ENCODE results near the gene CCBE1.

CCBE1 gene

GRCh38 chr18:59658941-59659340 is 38.3 kb downstream of the CCBE1 start:
- CTCF ChIA-PET: interaction anchor here (0.9 to 3.7 kb wide), 9 partner anchors 8 to 200 kb away, joined by 3 to 19 read pairs (median 8); partner anchors contain the start of gene CCBE1
- no peak overlapping the region for H3K4me3 ChIP-seq (ENCODE audit: low read depth, low read length)
- no peak for DNase-seq (ENCODE audit: low read depth, low spot score)
- POLR2A ChIA-PET: interaction anchor here (1.5 kb wide), 1 partner anchor 26 kb away, joined by 4 read pairs; no protein-coding TSS in a partner anchor
- TF ChIP-seq CTCF (IDR thresholded peaks at IDR 0.05; ENCODE audit: insufficient read depth, low read length, missing control alignments): no peak

DNA sequence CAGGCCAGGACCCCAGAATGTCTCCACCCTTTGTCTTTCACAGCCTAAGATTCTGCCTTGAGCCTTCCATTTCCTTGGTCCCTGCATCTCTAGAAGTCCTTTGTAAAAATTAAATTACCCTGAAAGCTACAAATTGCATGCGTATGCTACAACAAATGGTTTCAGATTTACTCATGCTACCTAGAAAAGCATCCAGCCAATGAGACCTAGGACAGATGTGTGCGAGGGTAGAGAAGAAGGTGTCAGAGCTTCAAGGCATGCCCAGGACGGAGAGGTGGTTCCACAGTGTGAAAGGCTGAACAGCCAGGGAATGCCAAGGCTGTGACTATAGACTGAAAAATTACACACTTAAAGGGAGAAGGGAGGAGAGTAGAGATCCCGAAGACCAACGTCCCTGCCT is 40.2 kb downstream of the CCBE1 start:
- H3K4me3 ChIP-seq (ENCODE audit: low read depth, low read length): no peak overlapping the region
- ChIA-PET POLR2A (no interaction called here), CTCF (interaction anchor here (0.8 to 3.7 kb wide), 4 partner anchors 9 to 55 kb away, joined by 3 to 19 read pairs (median 4); partner anchors contain the start of gene CCBE1)
- no peak for TF ChIP-seq CTCF (IDR thresholded peaks at IDR 0.05; ENCODE audit: insufficient read depth, low read length, missing control alignments)
- DNase-seq (ENCODE audit: low read depth, low spot score): no peak

GRCh38 chr18:59656373-59656887 is 40.8 kb downstream of the CCBE1 start:
- no peak for TF ChIP-seq CTCF (IDR thresholded peaks at IDR 0.05; ENCODE audit: insufficient read depth, low read length, missing control alignments)
- no peak overlapping the region for H3K4me3 ChIP-seq (ENCODE audit: low read depth, low read length)
- DNase-seq (ENCODE audit: low read depth, low spot score): no peak
- ChIA-PET CTCF (interaction anchor here (0.6 to 3.7 kb wide), 4 partner anchors 17 to 55 kb away, joined by 3 to 19 read pairs (median 4); partner anchors contain the start of gene CCBE1), POLR2A (no interaction called here)

DNA sequence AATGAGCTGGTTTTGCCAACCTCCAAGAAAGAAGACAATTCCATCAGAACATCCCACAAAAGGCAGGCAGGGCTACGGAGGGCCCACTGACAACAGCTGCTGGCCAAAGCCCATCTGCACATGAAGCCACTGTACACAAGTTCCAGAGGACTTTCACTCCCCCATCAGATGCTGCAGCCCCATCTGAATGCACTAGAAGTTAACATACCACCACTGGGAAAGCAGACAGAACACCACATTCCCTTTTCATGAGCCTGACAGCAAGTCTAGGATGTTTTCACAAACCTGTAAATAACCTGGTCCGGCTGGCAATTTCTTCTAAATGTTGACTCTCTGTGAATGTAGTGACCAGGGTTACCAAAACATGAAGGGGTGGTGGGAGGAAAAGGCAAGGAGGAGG is 41.5 kb downstream of the CCBE1 start:
- POLR2A ChIA-PET: no interaction called here
- no peak for DNase-seq (ENCODE audit: low read depth, low spot score)
- CTCF ChIA-PET: interaction anchor here (0.9 kb wide), 1 partner anchor 22 kb away, joined by 3 read pairs; no protein-coding TSS in a partner anchor
- H3K4me3 ChIP-seq (ENCODE audit: low read depth, low read length): no peak overlapping the region
- TF ChIP-seq CTCF (IDR thresholded peaks at IDR 0.05; ENCODE audit: insufficient read depth, low read length, missing control alignments): no peak

GRCh38 chr18:59651071-59651470 is 46.2 kb downstream of the CCBE1 start:
- POLR2A ChIA-PET: no interaction called here
- no peak overlapping the region for H3K4me3 ChIP-seq (ENCODE audit: low read depth, low read length)
- no peak for DNase-seq (ENCODE audit: low read depth, low spot score)
- CTCF ChIA-PET: interaction anchor here (1.0 to 5.5 kb wide), 8 partner anchors 8 to 193 kb away, joined by 3 to 31 read pairs (median 4); no protein-coding TSS in a partner anchor
- no peak for TF ChIP-seq CTCF (IDR thresholded peaks at IDR 0.05; ENCODE audit: insufficient read depth, low read length, missing control alignments)

DNA sequence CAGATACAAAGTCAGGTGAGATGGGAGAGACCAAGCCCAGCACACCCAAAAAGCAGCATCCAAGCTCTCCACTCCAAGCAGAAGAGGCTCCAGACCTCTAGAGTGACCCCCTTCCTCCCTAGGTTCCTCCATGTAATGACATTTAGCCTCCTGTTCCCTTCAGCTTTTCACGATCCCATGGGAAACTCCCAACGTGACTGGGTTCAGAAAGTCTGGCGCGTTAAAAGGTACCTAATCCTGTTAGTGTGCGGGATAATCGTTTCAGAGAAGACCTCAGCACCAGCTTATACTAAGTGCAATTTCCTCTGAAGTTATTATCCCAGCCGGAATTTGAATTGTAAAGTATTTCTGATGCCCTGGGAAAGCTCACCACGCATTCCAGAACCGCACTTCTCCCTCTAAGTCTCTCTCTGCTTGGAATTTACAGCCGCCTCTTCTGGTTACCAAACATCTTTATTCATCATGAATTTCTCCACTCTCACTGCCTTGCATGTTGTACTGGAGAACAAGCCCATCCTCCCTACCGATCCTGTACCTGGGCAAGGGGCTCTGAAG is 46.9 kb downstream of the CCBE1 start:
- CTCF ChIA-PET: interaction anchor here (1.0 to 5.5 kb wide), 9 partner anchors 9 to 192 kb away, joined by 3 to 31 read pairs (median 8); partner anchors contain the start of gene CCBE1
- no peak for TF ChIP-seq CTCF (IDR thresholded peaks at IDR 0.05; ENCODE audit: insufficient read depth, low read length, missing control alignments)
- peak; percentile 71 for DNase-seq (ENCODE audit: low read depth, low spot score)
- POLR2A ChIA-PET: no interaction called here
- H3K4me3 ChIP-seq (ENCODE audit: low read depth, low read length): no peak overlapping the region

Data from AG04449 (cell line).